MCF 10A (cell line): Measurements from ENCODE around the gene OSMR. TPM values are rescaled to one million over a fixed set of nuclear protein-coding genes. Genes with fewer than 3 reads are reported as not detected.

ENCODE experiments used
- BruUV-seq: library from RNA; stranded (reverse); fragments of 400-500 nt; replicated peaks from 2 replicates; lab custom pipeline; 2021; lab: Mats Ljungman, UMichigan
- CTCF ChIA-PET: fragments of 300-600 bp; sonication (Branson Sonifier 250); formaldehyde crosslinking; extraction: SDS; loops from one replicate; lab custom pipeline; 2021; ENCODE audit warnings: antibody characterized with exemption, inconsistent platforms; lab: Yijun Ruan, JAX
- POLR2A ChIA-PET: fragments of 300-600, 350-650 bp; sonication (Branson Sonifier 250); formaldehyde crosslinking; extraction: SDS; loops from one replicate; lab custom pipeline; 2020; ENCODE audit warnings: antibody characterized with exemption, inconsistent platforms; lab: Yijun Ruan, JAX
- DNase-seq: peaks from one replicate; pipeline ENCODE4 v3.0.0-alpha.2; 2018; ENCODE audit not compliant: unreplicated experiment
- H3K27ac Mint-ChIP-seq: one replicate; pipeline ENCODE4 v1.8.0; 2022; ENCODE audit warnings: mild to moderate bottlenecking, low read depth, mixed read lengths; ENCODE audit not compliant: unreplicated experiment
- H3K27me3 Mint-ChIP-seq: one replicate; pipeline ENCODE4 v1.8.0; 2022; ENCODE audit warnings: mixed read lengths; ENCODE audit not compliant: insufficient read depth, unreplicated experiment
- H3K36me3 Mint-ChIP-seq: one replicate; pipeline ENCODE4 v1.8.0; 2022; ENCODE audit warnings: mild to moderate bottlenecking, moderate library complexity, mixed read lengths; ENCODE audit not compliant: insufficient read depth, unreplicated experiment
- H3K4me1 Mint-ChIP-seq: one replicate; pipeline ENCODE4 v1.8.0; 2022; ENCODE audit warnings: mixed read lengths; ENCODE audit not compliant: insufficient read depth, unreplicated experiment
- H3K4me3 Mint-ChIP-seq: one replicate; pipeline ENCODE4 v1.8.0; 2022; ENCODE audit warnings: mild to moderate bottlenecking, moderate library complexity, mixed read lengths; ENCODE audit not compliant: unreplicated experiment
- H3K9me3 Mint-ChIP-seq: one replicate; pipeline ENCODE4 v1.8.0; 2022; ENCODE audit warnings: mixed read lengths; ENCODE audit not compliant: unreplicated experiment
- CTCF ChIP-seq: fragments of 200-600 bp; IDR thresholded peaks from one replicate; pipeline ENCODE4 v1.8.0; 2022; ENCODE audit warnings: antibody characterized with exemption, mild to moderate bottlenecking; ENCODE audit not compliant: unreplicated experiment
- intact Hi-C: fragments of 100-400 bp; cut with micrococcal nuclease; formaldehyde crosslinking; loops from 2 replicates; pipeline ENCODE4 v1.14.1; 2022
- total RNA-seq: library from RNA; stranded (reverse); gene quantifications from 2 replicates; pipeline ENCODE4 v1.2.3, GENCODE V29; 2022

Gene OSMR
- total RNA-seq, 1 experiment from 2014 or later: 89.1 TPM

DNA sequence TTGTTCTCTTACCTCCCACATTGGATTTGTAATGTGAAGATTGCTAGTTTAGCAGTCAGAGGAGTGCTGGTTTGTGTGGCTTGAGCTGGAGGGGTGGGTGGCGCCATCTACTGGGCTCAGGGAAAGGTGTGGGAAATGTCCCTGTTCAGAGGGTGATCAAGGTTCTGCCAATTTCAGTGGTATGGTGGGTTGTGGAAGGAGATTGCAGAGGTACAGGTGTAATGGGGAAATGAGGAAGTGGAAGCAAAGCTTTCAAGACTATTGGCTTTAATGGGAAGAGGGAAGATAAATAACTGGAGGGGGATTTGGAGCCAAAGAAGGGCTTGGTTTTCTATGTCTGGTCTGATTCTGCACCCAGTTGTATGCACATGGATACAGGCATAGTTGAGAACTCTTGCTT, 76.4 kb downstream of the OSMR start:
- peak; percentile 84 for TF ChIP-seq CTCF
- POLR2A ChIA-PET: interaction anchor here (0.6 to 1.3 kb wide), 5 partner anchors 89 to 503 kb away, joined by 3 to 4 read pairs (median 3); no protein-coding TSS in a partner anchor
- Mint-ChIP-seq H3K27ac (no peak overlapping the region), H3K36me3 (peaks cover 97% of the 10 kb centered on the region), H3K4me3 (no peak overlapping the region), H3K9me3 (no peaks in the 10 kb centered on the region), H3K4me1 (no peaks in the 10 kb centered on the region), H3K27me3 (no peaks in the 10 kb centered on the region)
- CTCF ChIA-PET: interaction anchor here (0.6 to 4.9 kb wide), 40 partner anchors 10 to 715 kb away, joined by 3 to 47 read pairs (median 4); no protein-coding TSS in a partner anchor
- intact Hi-C loops: loop anchor here (1.0 to 10.0 kb wide), 7 partner anchors 75 to 717 kb away; partner anchors contain the start of gene LIFR
- DNase-seq: peak; percentile 65
- no TSS peak for BruUV-seq

DNA sequence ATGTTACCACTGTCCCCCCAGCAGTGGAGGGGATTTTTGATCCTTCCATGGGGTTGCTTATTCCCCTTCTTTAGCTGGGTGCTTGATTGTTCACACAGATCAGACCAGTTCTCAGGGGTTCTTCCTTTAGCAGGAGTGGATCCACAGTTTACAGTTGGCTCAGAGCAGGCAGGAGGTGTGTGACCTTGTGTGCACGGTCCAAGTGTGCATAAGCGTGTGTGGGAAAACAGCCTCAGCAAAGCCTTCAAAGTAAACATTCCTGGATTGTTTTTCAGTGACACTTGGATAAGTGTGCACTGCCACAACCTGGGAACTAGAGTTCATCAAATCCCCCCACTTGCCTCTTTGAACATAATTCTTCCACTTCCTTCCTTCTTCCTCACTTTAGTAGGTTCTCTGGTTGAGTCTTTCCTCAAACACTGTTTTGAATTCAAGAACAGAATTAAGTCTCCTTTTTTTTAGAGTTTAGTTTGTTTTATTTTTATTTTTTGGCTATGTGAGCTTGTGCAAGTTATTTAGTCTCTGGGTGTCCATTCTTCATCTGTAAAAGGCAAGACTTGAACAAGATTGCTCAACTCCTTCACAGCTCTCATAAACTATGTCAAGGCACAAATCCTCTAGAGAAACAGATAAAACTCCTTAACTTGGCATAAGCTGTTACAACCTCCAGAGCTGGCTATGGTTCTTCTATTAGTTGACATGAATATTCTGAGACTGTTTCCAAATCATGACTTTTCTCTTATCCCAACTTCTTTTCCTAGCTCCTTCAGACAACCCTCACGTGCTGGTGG, 78.0 kb downstream of the OSMR start:
- intact Hi-C loops: loop anchor here (5.0 to 10.0 kb wide), 4 partner anchors 117 to 719 kb away; partner anchors contain the start of gene LIFR
- ChIA-PET CTCF (interaction anchor here (0.6 to 4.9 kb wide), 21 partner anchors 10 to 1920 kb away, joined by 3 to 47 read pairs (median 3); no protein-coding TSS in a partner anchor), POLR2A (interaction anchor here (0.6 to 1.3 kb wide), 4 partner anchors 8 to 482 kb away, joined by 3 read pairs; no protein-coding TSS in a partner anchor)
- H3K36me3 Mint-ChIP-seq: peaks cover 98% of the 10 kb centered on the region
- no peak overlapping the region for H3K4me3 Mint-ChIP-seq
- DNase-seq: no peak
- H3K4me1 Mint-ChIP-seq: no peaks in the 10 kb centered on the region
- no peak for TF ChIP-seq CTCF
- H3K27ac Mint-ChIP-seq: no peak overlapping the region
- no TSS peak for BruUV-seq
- no peaks in the 10 kb centered on the region for H3K9me3 Mint-ChIP-seq
- no peaks in the 10 kb centered on the region for H3K27me3 Mint-ChIP-seq

DNA sequence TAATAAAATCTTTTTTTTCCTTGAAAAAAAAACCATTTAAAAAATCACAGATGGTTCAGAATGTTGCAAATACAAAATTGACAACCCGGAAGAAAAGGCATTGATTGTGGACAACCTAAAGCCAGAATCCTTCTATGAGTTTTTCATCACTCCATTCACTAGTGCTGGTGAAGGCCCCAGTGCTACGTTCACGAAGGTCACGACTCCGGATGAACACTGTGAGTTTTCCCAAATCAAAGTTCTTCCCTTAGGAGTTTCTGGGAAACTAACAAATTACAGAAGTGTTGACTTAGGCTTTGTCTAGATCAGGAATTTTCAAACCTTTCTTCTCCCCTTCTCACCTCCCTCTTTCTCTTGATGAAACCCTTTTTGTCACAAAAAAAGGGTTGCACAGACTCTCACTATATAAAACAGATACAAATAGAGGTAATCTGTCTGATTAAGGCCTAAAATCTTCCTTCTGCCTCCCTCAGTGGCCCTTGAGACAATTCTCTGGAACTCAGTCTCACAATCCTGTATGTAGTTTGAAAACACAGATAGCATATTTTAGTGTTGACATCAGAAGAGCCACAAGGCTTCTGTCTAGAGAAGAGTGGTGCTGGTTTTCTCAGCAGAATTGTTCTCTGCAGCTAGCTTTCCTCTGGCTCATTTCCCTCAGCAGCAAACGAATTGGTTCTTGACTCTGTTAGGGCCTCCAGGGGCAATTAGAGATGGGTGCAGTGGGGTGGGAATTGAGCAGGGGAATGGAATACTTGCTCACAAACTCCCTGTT, 79.5 kb downstream of the OSMR start:
- H3K36me3 Mint-ChIP-seq: peaks cover 92% of the 10 kb centered on the region
- CTCF ChIA-PET: interaction anchor here (1.2 kb wide), 2 partner anchors 9 to 156 kb away, joined by 3 read pairs; no protein-coding TSS in a partner anchor
- no TSS peak for BruUV-seq
- no peak overlapping the region for H3K27ac Mint-ChIP-seq
- POLR2A ChIA-PET: no interaction called here
- H3K4me1 Mint-ChIP-seq: no peaks in the 10 kb centered on the region
- no peaks in the 10 kb centered on the region for H3K27me3 Mint-ChIP-seq
- no peak for DNase-seq
- intact Hi-C loops: loop anchor here (10.0 kb wide), 1 partner anchor 721 kb away; no protein-coding TSS in a partner anchor
- TF ChIP-seq CTCF: no peak
- H3K4me3 Mint-ChIP-seq: no peak overlapping the region
- no peaks in the 10 kb centered on the region for H3K9me3 Mint-ChIP-seq
